K562 (cell line): Measurements from ENCODE around the gene ACOT7. TPM values are rescaled to one million over a fixed set of nuclear protein-coding genes. Genes with fewer than 3 reads are reported as not detected.

ENCODE experiments used
- ATAC-seq: fragments of 200-7000 bp; cut with Tn5 transposase; 3 replicates; pipeline ENCODE4 v1.9.1; 2020; ENCODE audit warnings: moderate library complexity
- BruUV-seq: library from RNA; stranded (reverse); fragments of 400-500 nt; replicated peaks from 2 replicates; lab custom pipeline; 2021; lab: Mats Ljungman, UMichigan
- CTCF ChIA-PET: fragments of 300-600 bp; formaldehyde crosslinking; extraction: SDS; loops from one replicate; lab custom pipeline; 2021; ENCODE audit warnings: low intra/inter-chr PET ratio; lab: Yijun Ruan, JAX
- POLR2A ChIA-PET: fragments of 300-600, 350-650 bp; sonication (Branson Sonifier 250); formaldehyde crosslinking; extraction: SDS; loops from one replicate; lab custom pipeline; 2021; ENCODE audit warnings: antibody characterized with exemption, inconsistent platforms; lab: Yijun Ruan, JAX
- DNase-seq, 4 experiments: peaks; one replicate each; pipeline versions ENCODE4 v3.0.0 to v3.0.0-alpha.2; 2011 to 2018; ENCODE audit warnings: low spot score in 3 of 4, mixed read lengths in 3 of 4; ENCODE audit errors: extremely low read depth in 1 of 4
- FAIRE-seq: peaks from 2 replicates; lab custom pipeline; 2011; peaks lifted over from hg19 to GRCh38; lab: Jason Lieb, UNC
- H2AFZ ChIP-seq: 2 replicates; pipeline ENCODE4 v1.6.0; 2011; ENCODE audit warnings: low read depth, low read length, control low read depth, inconsistent platforms
- H3K27ac ChIP-seq: fragments of 200-600 bp; 3 replicates; pipeline ENCODE4 v1.8.0; 2011; ENCODE audit warnings: low read depth, mild to moderate bottlenecking, control low read depth, inconsistent platforms, low read length, moderate library complexity, mixed read lengths; ENCODE audit errors: extremely low read depth
- H3K27me3 ChIP-seq, 2 experiments: fragments of 300-600 bp in 1 of 2; 2 replicates in 1 of 2; 3 replicates in 1 of 2; pipeline versions ENCODE4 v1.6.0 to v1.8.0; 2011; ENCODE audit warnings: inconsistent platforms in 2 of 2, low read length in 2 of 2, mild to moderate bottlenecking in 1 of 2, mixed read lengths in 1 of 2, moderate library complexity in 1 of 2; ENCODE audit not compliant: control insufficient read depth in 2 of 2, insufficient read depth in 2 of 2
- H3K36me3 ChIP-seq: fragments of 300-600 bp; 3 replicates; pipeline ENCODE4 v1.8.0; 2011; ENCODE audit warnings: mild to moderate bottlenecking, low read length, inconsistent platforms; ENCODE audit not compliant: control insufficient read depth, insufficient read depth
- H3K4me1 ChIP-seq, 2 experiments: fragments of 200-600 bp in 1 of 2; replicated peaks in 1 of 2; 2 replicates in 1 of 2; 3 replicates in 1 of 2; pipeline versions ENCODE4 v1.5.1 to v1.8.0; 2011; ENCODE audit warnings: inconsistent platforms in 2 of 2, low read length in 2 of 2, mild to moderate bottlenecking in 1 of 2, mixed read lengths in 1 of 2, moderate library complexity in 1 of 2; ENCODE audit not compliant: control insufficient read depth in 2 of 2, insufficient read depth in 2 of 2
- H3K4me2 ChIP-seq: 2 replicates; pipeline ENCODE4 v1.6.1; 2011; ENCODE audit warnings: low read length, control low read depth, inconsistent platforms, mixed read lengths; ENCODE audit not compliant: insufficient read depth
- H3K4me3 ChIP-seq: fragments of 200-600 bp; sonication (generic), shearing (Covaris generic); 2 replicates; pipeline ENCODE4 v1.5.1; 2016; ENCODE audit warnings: control low read depth, inconsistent platforms
- H3K79me2 ChIP-seq: fragments of 200-600 bp; 3 replicates; pipeline ENCODE4 v1.8.0; 2011; ENCODE audit warnings: low read length, inconsistent platforms; ENCODE audit not compliant: control insufficient read depth, insufficient read depth
- H3K9ac ChIP-seq, 2 experiments: 2 replicates each; pipeline versions ENCODE4 v1.6.0 to v1.6.1; 2011; ENCODE audit warnings: low read depth in 2 of 2, low read length in 2 of 2, control low read depth in 1 of 2, inconsistent platforms in 1 of 2, mild to moderate bottlenecking in 1 of 2, mixed read lengths in 1 of 2; ENCODE audit not compliant: insufficient read depth in 1 of 2
- H3K9me1 ChIP-seq: one replicate; pipeline ENCODE4 v1.6.0; 2011; ENCODE audit warnings: inconsistent platforms, mild to moderate bottlenecking, low read length, moderate library complexity; ENCODE audit not compliant: control insufficient read depth, insufficient read depth
- H3K9me3 ChIP-seq: replicated peaks from 2 replicates; pipeline ENCODE4 v1.5.1; 2011; ENCODE audit warnings: low read depth, low read length, inconsistent platforms; ENCODE audit not compliant: control insufficient read depth, insufficient read depth
- H4K20me1 ChIP-seq: replicated peaks from 2 replicates; pipeline ENCODE4 v1.6.1; 2011; ENCODE audit warnings: low read length, inconsistent platforms, mixed read lengths; ENCODE audit not compliant: control insufficient read depth, insufficient read depth
- FOXJ3 ChIP-seq: sonication (generic); formaldehyde crosslinking; IDR thresholded peaks from 2 replicates; pipeline ENCODE4 v1.4.0; 2020; ENCODE audit warnings: mild to moderate bottlenecking, missing genetic modification reagents
- HOXB6 ChIP-seq: fragments of 250-450 bp; sonication (Bioruptor Pico); IDR thresholded peaks from 2 replicates; pipeline ENCODE4 v1.5.1; 2022; ENCODE audit warnings: mild to moderate bottlenecking, borderline replicate concordance
- MTA3 ChIP-seq: fragments of 450-650 bp; formaldehyde crosslinking; IDR thresholded peaks from 2 replicates; pipeline ENCODE4 v1.6.1; 2017; ENCODE audit warnings: mild to moderate bottlenecking, borderline replicate concordance
- STAT5A ChIP-seq: IDR thresholded peaks from 2 replicates; pipeline ENCODE4 v1.6.1; 2012; ENCODE audit warnings: low read length, inconsistent platforms, borderline replicate concordance
- TEAD1 ChIP-seq, 2 experiments: fragments of 450-650 bp in 1 of 2; sonication (generic) in 1 of 2; formaldehyde crosslinking; IDR thresholded peaks; 2 replicates each; pipeline versions ENCODE4 v1.4.0 to v1.8.0; 2020 to 2022; ENCODE audit warnings: mild to moderate bottlenecking in 2 of 2, missing genetic modification reagents in 1 of 2
- WHSC1 ChIP-seq: IDR thresholded peaks from one replicate; pipeline ENCODE4 v1.6.1; 2012; ENCODE audit warnings: low read length, control low read depth, inconsistent platforms
- ZNF23 ChIP-seq: fragments of 250-450 bp; sonication (Bioruptor Pico); IDR thresholded peaks from 2 replicates; pipeline ENCODE4 v1.4.0; 2020; ENCODE audit warnings: mild to moderate bottlenecking
- ZNF408 ChIP-seq: fragments of 250-450 bp; sonication (Bioruptor Pico); IDR thresholded peaks from 2 replicates; pipeline ENCODE4 v1.4.0; 2020; ENCODE audit warnings: low read depth, mild to moderate bottlenecking, moderate library complexity
- ZNF586 ChIP-seq: fragments of 450-650 bp; formaldehyde crosslinking; conservative IDR thresholded peaks from 2 replicates; pipeline ENCODE4 v1.4.0; 2020; ENCODE audit warnings: mild to moderate bottlenecking, moderate library complexity
- WGBS: fragments of 100-300 bp; shearing (Covaris generic); methylation state at CpG from one replicate; pipeline ENCODE4 v1.1.6; 2016; ENCODE audit warnings: low coverage, mixed read lengths; ENCODE audit not compliant: insufficient coverage; ENCODE audit errors: missing lambda C conversion rate; 5-methylcytosine and 5-hydroxymethylcytosine counted together
- in situ Hi-C: fragments of 300-500 bp; cut with MboI; formaldehyde crosslinking; loops from 4 replicates; pipeline ENCODE4 v1.15.0; 2018; ENCODE audit warnings: inconsistent platforms, mixed read lengths
- intact Hi-C: fragments of 100-400 bp; cut with micrococcal nuclease; formaldehyde crosslinking; loops from 2 replicates; pipeline ENCODE4 v1.14.2; 2022
- polyA plus RNA-seq, 8 experiments: library from polyadenylated mRNA; depleted of rRNA in 4 of 8; stranded (reverse) in 5 of 8; unstranded in 3 of 8; fragments of >200 nt; fragmentation: Nextera tagmentation in 2 of 8; fragmentation: Illumina TruSeq in 1 of 8; extraction: Ambion mirVana in 2 of 8; extraction: Trizol in 1 of 8; gene quantifications; 2 replicates each; pipeline versions ENCODE4 v1.2.1 to v1.2.3, GENCODE V29; 2011 to 2014; ENCODE audit warnings: inconsistent platforms in 1 of 8, missing spikeins in 1 of 8
- total RNA-seq, 7 experiments: library from RNA; depleted of rRNA in 6 of 7; stranded (reverse); fragments of >200 nt in 6 of 7; fragmentation: Illumina TruSeq in 2 of 7; extraction: Trizol in 2 of 7; gene quantifications; 2 replicates each; pipeline versions ENCODE4 v1.2.1 to v1.2.3, GENCODE V29; 2011 to 2021; ENCODE audit warnings: low replicate concordance in 1 of 7
- TF ChIP-seq, protein P1 (sequence below): sonication (generic); formaldehyde crosslinking; IDR thresholded peaks from 2 replicates; pipeline ENCODE4 v1.8.1; 2023; ENCODE audit warnings: mild to moderate bottlenecking, missing genetic modification reagents
- TF ChIP-seq, protein P2 (sequence below): fragments of 200-400 bp; formaldehyde crosslinking; IDR thresholded peaks from 2 replicates; pipeline ENCODE4 v1.6.1; 2017; ENCODE audit warnings: mild to moderate bottlenecking, low read depth, low read length, moderate library complexity
- TF ChIP-seq, protein P3 (sequence below): fragments of 450-650 bp; formaldehyde crosslinking; IDR thresholded peaks from 2 replicates; pipeline ENCODE4 v1.4.0; 2022; ENCODE audit warnings: mild to moderate bottlenecking, moderate library complexity

The ACOT7 gene
- total and polyA plus RNA-seq, 9 of the 15 experiments (the other 6 are each of a cell fraction or from before 2014, with no cell fraction given), result 7.0 to 92.6 (median 37.2) TPM

DNA sequence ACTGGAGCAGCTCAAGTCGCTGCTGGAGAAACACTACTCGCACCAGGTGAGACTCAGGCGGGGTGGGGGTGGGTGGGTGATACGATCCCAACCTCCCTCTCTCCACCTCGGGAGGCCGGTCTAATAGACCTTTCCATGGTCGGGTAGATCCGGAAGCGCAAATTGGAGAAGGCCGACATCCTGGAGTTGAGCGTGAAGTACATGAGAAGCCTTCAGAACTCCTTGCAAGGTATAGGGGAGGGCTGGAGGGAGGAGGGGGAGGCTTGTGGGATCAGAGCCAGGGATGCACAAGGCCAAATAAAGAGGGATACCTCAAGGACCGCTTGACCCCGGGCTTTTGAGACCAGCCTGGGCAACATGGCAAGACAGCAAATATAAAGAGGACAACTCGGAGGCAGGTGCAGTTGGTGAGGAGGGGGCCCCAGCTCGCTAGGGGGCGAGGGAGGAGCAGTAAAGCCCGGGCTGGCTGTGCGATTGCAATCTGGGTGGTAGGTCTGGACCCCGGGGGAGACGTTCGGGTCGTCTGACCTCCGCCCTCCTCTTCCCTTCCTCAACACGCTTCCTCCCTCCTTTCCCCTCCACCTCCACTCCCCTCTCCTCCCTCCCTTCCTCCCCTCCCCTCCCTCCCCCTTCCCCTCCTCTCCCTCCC, 149.0 kb downstream of the ACOT7 start:
- Histone ChIP-seq H3K27me3 (peaks cover 38 to 70% of the 10 kb centered on the region in 2 experiments), H3K79me2 (no peaks in the 10 kb centered on the region), H3K27ac (no peak overlapping the region), H3K36me3 (no peaks in the 10 kb centered on the region), H3K4me3 (no peak overlapping the region), H3K9me3 (no peaks in the 10 kb centered on the region), H3K9me1 (no peaks in the 10 kb centered on the region), H3K9ac (no peak overlapping the region), H3K4me1 (peaks cover 5 to 57% of the 10 kb centered on the region in 2 experiments; a peak in 3 of 5 replicates), H2AFZ (no peak overlapping the region), H3K4me2 (no peak overlapping the region), H4K20me1 (peaks cover 36% of the 10 kb centered on the region)
- ATAC-seq (no peak), DNase-seq (no peak), FAIRE-seq (no peak)
- WGBS, result 5% methylated on average over 16 of the region's 24 CpGs
- in situ Hi-C loops, result loop anchor here (5.0 kb wide), 1 partner anchor 103 kb away; no protein-coding TSS in a partner anchor
- no peak for TF ChIP-seq STAT5A
- no peak for TF ChIP-seq ZNF408
- no peak for TF ChIP-seq TEAD1 (CRISPR knock-in tag; IDR thresholded peaks at IDR 0.05)
- no peak for TF ChIP-seq ZNF23 (CRISPR knock-in tag)
- no peak for TF ChIP-seq ZNF586 (CRISPR knock-in tag)
- TF ChIP-seq HOXB6 (CRISPR knock-in tag), result no peak
- TF ChIP-seq WHSC1, result no peak
- TF ChIP-seq FOXJ3 (CRISPR knock-in tag), result no peak
- TF ChIP-seq, protein P1, sequence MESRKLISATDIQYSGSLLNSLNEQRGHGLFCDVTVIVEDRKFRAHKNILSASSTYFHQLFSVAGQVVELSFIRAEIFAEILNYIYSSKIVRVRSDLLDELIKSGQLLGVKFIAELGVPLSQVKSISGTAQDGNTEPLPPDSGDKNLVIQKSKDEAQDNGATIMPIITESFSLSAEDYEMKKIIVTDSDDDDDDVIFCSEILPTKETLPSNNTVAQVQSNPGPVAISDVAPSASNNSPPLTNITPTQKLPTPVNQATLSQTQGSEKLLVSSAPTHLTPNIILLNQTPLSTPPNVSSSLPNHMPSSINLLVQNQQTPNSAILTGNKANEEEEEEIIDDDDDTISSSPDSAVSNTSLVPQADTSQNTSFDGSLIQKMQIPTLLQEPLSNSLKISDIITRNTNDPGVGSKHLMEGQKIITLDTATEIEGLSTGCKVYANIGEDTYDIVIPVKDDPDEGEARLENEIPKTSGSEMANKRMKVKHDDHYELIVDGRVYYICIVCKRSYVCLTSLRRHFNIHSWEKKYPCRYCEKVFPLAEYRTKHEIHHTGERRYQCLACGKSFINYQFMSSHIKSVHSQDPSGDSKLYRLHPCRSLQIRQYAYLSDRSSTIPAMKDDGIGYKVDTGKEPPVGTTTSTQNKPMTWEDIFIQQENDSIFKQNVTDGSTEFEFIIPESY (CRISPR knock-in tag), result no peak
- TF ChIP-seq, protein P2, sequence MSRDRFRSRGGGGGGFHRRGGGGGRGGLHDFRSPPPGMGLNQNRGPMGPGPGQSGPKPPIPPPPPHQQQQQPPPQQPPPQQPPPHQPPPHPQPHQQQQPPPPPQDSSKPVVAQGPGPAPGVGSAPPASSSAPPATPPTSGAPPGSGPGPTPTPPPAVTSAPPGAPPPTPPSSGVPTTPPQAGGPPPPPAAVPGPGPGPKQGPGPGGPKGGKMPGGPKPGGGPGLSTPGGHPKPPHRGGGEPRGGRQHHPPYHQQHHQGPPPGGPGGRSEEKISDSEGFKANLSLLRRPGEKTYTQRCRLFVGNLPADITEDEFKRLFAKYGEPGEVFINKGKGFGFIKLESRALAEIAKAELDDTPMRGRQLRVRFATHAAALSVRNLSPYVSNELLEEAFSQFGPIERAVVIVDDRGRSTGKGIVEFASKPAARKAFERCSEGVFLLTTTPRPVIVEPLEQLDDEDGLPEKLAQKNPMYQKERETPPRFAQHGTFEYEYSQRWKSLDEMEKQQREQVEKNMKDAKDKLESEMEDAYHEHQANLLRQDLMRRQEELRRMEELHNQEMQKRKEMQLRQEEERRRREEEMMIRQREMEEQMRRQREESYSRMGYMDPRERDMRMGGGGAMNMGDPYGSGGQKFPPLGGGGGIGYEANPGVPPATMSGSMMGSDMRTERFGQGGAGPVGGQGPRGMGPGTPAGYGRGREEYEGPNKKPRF, result no peak
- TF ChIP-seq MTA3, result no peak
- TF ChIP-seq, protein P3, sequence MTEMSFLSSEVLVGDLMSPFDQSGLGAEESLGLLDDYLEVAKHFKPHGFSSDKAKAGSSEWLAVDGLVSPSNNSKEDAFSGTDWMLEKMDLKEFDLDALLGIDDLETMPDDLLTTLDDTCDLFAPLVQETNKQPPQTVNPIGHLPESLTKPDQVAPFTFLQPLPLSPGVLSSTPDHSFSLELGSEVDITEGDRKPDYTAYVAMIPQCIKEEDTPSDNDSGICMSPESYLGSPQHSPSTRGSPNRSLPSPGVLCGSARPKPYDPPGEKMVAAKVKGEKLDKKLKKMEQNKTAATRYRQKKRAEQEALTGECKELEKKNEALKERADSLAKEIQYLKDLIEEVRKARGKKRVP (CRISPR knock-in tag), result no peak
- ChIA-PET POLR2A (interaction anchor here (0.6 to 1.1 kb wide), 6 partner anchors 10 to 206 kb away, joined by 3 to 6 read pairs (median 3); no protein-coding TSS in a partner anchor), CTCF (interaction anchor here (0.6 to 6.6 kb wide), 8 partner anchors 28 to 264 kb away, joined by 3 to 131 read pairs (median 8); no protein-coding TSS in a partner anchor)
- intact Hi-C loops, result no loop called here
- no TSS peak for BruUV-seq
